ENCODE data around the gene DLGAP1.
"Not testable (repeated sequence)": the region's sequence is repeated elsewhere in the genome, so short reads cannot be mapped to it uniquely, and the experiment has no call there.

DLGAP1 gene

DNA sequence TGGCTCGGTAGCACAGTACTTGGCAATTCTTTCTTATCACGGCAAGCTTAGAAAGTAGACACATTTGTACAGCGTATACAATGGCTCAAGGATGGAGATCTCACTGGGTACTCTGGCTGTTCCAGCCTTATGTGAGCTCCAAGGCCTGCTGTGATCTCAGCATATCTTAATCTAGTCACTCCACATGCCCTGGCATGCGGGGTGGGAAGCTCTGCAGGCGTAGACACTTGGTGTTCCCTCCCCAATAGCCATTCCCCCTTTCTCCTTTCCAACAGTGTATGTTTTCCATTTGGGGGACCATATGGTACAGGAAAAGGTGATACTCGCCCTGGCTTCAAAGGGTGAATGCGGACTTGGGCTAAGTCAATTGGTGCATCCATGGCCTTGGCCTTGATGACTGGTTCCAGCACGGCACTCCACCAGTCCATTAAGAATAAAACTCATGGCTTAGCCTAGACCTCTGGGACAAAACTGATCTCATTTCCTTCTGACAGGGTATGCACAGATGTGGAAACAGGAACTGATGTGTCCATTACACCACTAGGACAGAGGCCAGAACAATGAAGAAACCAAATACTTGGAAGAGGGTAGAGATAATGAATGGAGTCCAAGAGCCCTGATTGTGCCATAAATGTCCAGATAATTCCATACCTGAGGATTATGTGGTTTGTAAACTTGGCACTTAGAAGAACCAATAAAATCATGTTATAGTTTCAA, 976.7 kb downstream of the DLGAP1 start:
- no peak for DNase-seq

DNA sequence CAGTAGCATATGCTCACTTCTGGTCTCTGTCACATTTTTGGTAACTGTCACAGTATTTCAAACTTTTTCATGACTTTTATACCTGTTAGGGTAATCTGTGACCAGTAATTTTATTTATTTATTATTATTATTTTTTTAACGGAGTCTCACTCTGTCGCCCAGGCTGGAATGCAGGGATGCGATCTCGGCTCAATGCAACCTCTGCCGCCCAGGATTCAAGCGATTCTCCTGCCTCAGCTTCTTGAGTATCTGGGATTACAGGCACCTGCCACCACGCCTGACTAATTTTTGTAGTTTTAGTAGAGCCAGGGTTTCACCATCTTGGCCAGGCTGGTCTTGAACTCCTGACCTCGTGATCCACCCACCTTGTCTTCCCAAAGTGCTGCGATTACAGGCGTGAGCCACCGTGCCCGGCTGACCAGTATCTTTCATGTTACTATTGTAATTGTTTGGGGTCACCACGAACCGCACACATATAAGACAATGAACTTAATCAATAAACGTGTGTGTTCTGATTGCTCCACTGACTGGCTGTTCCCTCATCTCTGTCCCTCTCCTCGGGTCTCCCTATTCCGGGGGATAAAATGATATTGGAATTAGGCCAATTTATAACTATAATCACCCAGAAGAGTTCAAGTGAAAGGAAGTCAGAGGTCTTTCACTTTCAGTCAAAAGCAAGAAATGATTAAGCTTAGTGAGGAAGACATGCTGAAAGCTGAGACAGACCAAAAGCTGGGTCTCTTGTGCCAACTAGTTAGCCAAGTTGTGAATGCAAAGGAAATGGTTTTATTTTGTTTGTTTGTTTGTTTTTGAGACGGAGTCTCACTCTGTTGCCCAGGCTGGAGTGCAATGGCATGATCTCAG, 982.2 kb downstream of the DLGAP1 start:
- no peak for DNase-seq

- DNase-seq: not testable (repeated sequence)
These were observed 983.0 kb downstream of the DLGAP1 start for GRCh38 chr18:3472121-3472520.

- DNase-seq: no peak
These were observed 983.9 kb downstream of the DLGAP1 start for GRCh38 chr18:3471141-3471648.

DNA sequence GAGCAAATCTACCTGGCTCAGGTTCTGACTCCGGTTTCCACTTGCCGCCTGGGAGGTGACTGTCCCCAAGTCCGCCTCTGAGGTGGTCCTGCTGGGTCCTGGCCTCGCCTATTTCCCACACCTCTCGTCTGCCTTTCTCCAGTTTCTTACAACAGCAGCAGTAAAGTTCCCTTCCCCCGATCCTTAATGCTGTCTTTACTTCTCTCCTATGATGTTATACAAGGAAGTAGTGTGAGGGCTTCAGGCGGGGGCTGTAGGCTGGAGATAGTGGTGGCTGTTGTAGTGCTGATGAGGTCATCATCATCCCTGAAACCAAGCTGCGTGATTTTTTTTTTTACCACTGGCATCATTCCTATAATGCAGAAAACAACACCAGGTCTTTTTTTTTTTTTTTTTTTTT, 986.3 kb downstream of the DLGAP1 start:
- DNase-seq: no peak

DNA sequence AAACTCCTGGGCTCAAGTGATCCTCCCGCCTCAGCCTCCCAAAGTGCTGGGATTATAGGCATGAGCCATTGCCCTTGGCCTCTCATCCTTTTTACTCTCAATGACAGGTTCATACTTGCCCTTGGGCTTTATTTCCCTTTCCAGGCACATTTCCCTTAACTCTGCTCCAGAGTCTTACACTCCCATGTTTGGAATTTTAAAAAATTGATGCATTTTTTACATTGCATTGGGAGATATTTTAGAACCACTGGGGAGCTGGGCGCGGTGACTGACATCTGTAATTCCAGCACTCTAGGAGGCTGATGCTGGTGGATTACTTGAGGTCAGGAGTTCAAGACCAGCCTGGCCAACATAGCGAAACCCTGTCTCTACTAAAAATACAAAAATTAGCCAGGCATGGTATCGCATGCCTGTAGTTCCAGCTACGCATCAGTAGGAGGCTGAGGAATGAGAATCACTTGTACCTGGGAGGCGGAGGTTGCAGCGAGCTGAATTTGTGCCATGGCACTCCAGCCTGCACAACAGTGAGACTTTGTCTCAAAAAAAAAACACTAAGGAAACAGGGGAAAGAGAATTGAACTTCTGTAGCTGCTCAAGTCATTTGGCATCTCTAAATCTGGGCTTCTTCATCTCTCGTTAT, 986.9 kb downstream of the DLGAP1 start:
- no peak for DNase-seq

- no peak for DNase-seq
These were observed 988.2 kb downstream of the DLGAP1 start for GRCh38 chr18:3466872-3467271.

GRCh38 chr18:3466045-3466444, 989.1 kb downstream of the DLGAP1 start:
- no peak for DNase-seq

GRCh38 chr18:3463051-3463450, 992.1 kb downstream of the DLGAP1 start:
- no peak for DNase-seq

DNA sequence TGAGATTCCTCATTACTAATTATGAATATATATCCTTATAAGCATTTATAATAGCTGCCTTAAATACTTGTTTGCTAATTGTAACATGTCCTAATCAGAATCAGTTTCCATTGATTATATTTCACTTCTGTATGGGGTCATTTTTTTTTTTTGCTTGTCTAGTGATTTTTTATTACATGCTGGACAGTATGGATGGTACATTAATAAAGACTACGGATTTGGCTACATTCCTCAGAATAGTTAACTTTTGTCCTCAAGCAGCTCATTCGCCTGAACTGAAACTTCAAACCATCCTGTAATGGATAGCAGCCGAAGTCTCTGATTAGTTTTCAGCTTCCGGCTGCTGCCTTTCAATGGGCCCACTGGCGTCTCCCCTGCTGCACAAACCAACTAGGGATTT, 993.4 kb downstream of the DLGAP1 start:
- DNase-seq: no peak

GRCh38 chr18:3460823-3461398, 994.2 kb downstream of the DLGAP1 start:
- no peak for DNase-seq

DNA sequence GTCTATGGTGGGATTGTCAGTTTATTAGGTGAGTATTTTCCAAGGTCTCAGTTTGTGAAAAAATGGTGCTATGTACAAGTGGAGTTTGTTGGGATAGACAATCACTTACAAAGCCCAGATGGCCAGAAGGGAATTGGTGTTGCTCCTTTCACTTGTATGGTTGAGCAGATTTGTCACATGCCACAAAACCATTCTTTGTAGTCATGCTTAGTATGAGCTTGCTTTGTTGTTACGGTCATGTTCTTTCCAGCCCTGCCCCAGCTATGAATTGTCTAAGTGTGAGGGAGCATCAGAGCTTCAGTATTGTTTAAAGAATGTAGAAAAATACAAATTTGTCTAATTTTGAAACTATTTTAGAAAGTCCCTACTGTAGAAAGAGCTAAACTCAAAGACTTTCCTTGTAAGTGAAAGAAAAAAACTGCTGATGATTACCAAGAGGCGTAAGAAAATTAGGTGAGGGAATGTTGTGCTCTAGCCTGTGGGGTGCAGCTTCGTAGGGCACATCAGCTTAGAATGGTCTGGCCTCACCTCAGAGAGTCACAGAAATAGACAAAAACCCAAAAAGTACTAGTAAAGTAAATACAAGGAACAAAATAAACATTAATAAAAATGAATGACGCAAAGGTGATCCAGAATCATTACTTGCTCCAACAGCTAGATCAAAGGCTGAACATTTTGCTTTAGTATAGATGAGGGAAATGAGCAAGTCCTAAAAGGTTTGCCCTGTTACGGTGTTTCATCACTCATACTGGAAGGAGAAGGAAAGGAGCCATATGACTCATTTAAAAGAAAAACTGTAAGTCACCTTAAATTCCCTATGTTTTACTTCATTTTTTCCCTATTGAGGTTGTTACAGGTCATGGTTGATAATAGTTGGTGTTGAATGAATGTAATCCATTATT, 995.9 kb downstream of the DLGAP1 start:
- no peak for DNase-seq

GRCh38 chr18:3458378-3458777, 996.7 kb downstream of the DLGAP1 start:
- no peak for DNase-seq

DNA sequence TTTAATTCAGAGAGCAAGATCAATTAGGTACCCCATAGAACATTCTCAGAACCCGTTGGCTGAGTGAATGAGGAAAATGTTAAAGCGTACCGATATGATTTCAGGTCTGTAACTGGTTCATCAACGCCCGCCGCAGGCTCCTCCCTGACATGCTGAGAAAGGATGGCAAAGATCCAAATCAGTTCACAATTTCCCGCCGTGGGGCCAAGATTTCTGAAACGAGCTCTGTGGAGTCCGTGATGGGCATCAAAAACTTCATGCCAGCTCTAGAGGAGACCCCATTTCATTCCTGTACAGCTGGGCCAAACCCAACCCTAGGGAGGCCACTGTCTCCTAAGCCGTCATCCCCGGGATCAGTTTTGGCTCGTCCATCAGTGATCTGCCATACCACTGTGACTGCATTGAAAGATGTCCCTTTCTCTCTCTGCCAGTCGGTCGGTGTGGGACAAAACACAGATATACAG, 997.8 kb downstream of the DLGAP1 start:
- no peak for DNase-seq

GRCh38 chr18:3456686-3457069, 998.4 kb downstream of the DLGAP1 start:
- DNase-seq: peak; percentile 80

- DNase-seq: no peak
These were observed 999.0 kb downstream of the DLGAP1 start for GRCh38 chr18:3455907-3456685.

DNA sequence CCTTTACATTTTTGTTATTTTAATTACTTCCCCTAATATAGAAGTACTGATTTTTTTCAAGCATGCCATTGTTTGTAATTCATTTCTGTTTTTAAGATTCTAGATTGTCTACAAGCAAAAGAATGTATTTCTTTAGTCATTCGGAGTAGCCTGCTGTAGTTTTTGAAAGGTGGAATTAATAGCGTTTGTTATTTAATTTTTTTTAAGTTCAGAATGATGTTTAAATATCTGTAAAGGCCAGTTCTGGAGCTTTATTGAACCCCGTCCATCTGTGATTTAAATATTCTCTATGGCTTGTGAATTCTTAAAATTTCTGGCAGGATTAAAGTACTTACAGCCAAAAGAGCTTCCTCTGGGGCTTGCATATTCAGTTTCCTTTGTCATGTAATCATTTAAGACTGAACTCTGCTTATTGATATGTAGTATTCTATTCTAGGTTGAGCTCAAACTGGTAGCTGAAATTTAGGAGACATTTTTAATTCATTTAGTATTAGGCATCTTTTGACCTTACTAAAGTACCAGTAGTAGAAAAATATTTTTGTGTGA, 999.9 kb downstream of the DLGAP1 start:
- DNase-seq: no peak

DNA sequence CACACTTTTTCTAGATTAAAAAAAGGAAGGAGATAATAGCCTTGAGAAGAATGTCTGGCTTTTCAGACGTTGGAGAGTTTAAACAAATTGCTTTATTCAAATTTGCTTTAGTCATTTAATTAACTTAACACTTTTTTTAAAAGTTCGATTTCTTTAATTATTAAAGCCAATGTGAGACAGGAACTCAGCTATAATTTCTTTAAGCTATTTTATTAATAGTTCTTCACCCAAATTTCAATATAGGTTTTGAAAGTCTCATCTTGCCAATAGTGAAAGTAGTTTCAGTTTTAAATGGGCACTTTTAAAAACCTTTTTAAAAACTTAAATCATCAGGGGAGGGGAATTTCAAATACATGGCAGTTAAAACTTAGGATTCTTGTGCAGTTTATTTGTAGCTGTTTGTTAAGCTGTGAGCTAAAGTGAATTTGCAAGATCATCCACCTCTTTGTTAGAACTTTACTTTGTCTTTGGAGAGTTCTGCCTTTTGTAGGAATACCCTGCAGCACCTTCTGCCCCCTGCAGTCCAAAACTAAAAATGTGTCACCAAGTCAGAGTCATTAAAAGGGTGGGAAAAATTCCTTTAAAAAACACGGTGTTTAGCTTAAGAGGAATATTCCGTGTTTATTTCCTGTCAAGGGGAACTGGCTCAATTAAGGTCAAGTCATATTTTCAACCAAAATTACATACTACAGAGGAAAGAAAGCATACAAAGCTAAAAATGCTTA, 1000.6 kb downstream of the DLGAP1 start:
- DNase-seq: peak; percentile 70

DNA sequence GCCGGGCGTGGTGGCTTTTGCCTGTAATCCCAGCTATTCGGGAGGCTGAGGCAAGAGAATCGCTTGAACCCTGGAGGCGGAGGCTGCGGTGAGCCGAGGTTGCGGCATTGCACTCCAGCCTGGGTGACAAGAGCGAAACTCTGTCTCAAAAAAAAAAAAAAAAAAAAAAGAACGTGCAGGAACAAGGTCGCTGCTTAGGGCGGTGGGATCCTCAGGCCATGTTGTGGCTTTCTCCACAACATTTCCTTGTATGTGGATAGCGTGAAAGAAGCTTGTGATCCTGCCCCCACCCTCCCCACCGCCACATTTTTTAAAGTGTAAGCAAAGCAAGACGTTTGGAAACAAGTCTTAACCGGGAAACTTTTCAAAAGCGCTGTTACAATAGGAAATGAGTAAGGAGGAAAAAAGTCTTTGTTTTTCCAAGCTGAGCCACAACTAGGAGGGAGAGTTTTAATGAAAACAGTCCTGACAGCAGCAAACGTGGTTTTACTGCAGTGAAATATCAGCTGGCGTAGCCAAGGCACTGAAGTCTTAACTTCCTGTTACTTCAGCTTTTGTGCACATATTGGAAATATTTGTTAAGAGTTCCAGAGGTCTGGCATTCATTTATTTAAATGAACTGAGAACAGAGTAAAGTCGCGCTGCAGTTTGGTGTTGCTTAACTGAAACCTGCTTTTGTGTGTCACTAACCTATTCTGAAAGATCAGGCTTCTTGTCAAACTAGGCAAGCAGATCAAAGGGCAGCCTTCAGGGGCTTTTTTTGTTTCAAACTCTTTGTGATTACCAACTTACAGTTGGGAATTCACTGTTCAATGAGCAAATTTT, 1001.4 kb downstream of the DLGAP1 start:
- DNase-seq: peak; percentile 40

Measured in NCI-H510A treated with DMSO at 0.1 percent for 48 hours (cell line).